ENCODE measurements around the gene GPR39. TPM values are rescaled to one million over a fixed set of nuclear protein-coding genes. Genes with fewer than 3 reads are reported as not detected.
A peak's percentile ranks its signal among the peaks of the same experiment; 100 is the strongest.

Gene GPR39
- total RNA-seq, 1 donor = 3.6 TPM

- Histone ChIP-seq H4K20me1 (ENCODE audit: insufficient read depth, low read length) (peaks cover 3% of the 10 kb centered on the region), H3K4me2 (ENCODE audit: insufficient read depth, low read length) (no peak overlapping the region), H3K4me1 (ENCODE audit: insufficient read depth, low read length) (no peaks in the 10 kb centered on the region), H3K79me2 (ENCODE audit: insufficient read depth, low read length) (no peaks in the 10 kb centered on the region), H3K9me3 (ENCODE audit: low read depth, low read length) (no peaks in the 10 kb centered on the region), H3K27me3 (ENCODE audit: insufficient read depth, low read length) (no peaks in the 10 kb centered on the region), H3K36me3 (ENCODE audit: insufficient read depth, low read length) (peaks cover 2% of the 10 kb centered on the region), H3K27ac (ENCODE audit: low read depth, low read length) (no peak overlapping the region), H2AFZ (ENCODE audit: low read length) (no peak overlapping the region), H3K4me3 (ENCODE audit: insufficient read depth, low read length) (no peak overlapping the region)
- no peak for TF ChIP-seq CTCF (IDR thresholded peaks at IDR 0.05; ENCODE audit: extremely low read depth, low read depth, low read length)
- DNase-seq (ENCODE audit: insufficient read length, low spot score, missing footprints) = no peak
Observed at GRCh38 chr2:132641819-132642218, 225.2 kb downstream of the GPR39 start.

- no peaks in the 10 kb centered on the region for H3K79me2 ChIP-seq (ENCODE audit: insufficient read depth, low read length)
- DNase-seq (ENCODE audit: insufficient read length, low spot score, missing footprints) = no peak
- H3K36me3 ChIP-seq (ENCODE audit: insufficient read depth, low read length) = peaks cover 2% of the 10 kb centered on the region
- TF ChIP-seq CTCF (IDR thresholded peaks at IDR 0.05; ENCODE audit: extremely low read depth, low read depth, low read length) = no peak
- no peak overlapping the region for H2AFZ ChIP-seq (ENCODE audit: low read length)
- H3K9me3 ChIP-seq (ENCODE audit: low read depth, low read length) = no peaks in the 10 kb centered on the region
- H3K4me2 ChIP-seq (ENCODE audit: insufficient read depth, low read length) = no peak overlapping the region
- H4K20me1 ChIP-seq (ENCODE audit: insufficient read depth, low read length) = peaks cover 3% of the 10 kb centered on the region
- H3K27ac ChIP-seq (ENCODE audit: low read depth, low read length) = no peak overlapping the region
- H3K27me3 ChIP-seq (ENCODE audit: insufficient read depth, low read length) = no peaks in the 10 kb centered on the region
- H3K4me3 ChIP-seq (ENCODE audit: insufficient read depth, low read length) = no peak overlapping the region
- H3K4me1 ChIP-seq (ENCODE audit: insufficient read depth, low read length) = no peaks in the 10 kb centered on the region
Observed at GRCh38 chr2:132642415-132642814, 225.8 kb downstream of the GPR39 start.

- Histone ChIP-seq H3K79me2 (ENCODE audit: insufficient read depth, low read length) (no peaks in the 10 kb centered on the region), H3K27ac (ENCODE audit: low read depth, low read length) (no peak overlapping the region), H3K27me3 (ENCODE audit: insufficient read depth, low read length) (no peaks in the 10 kb centered on the region), H3K4me2 (ENCODE audit: insufficient read depth, low read length) (peak overlapping the region; percentile 64), H2AFZ (ENCODE audit: low read length) (peak overlapping the region; percentile 36), H3K4me3 (ENCODE audit: insufficient read depth, low read length) (peak overlapping the region; percentile 41), H3K36me3 (ENCODE audit: insufficient read depth, low read length) (peaks cover 2% of the 10 kb centered on the region), H3K9me3 (ENCODE audit: low read depth, low read length) (no peaks in the 10 kb centered on the region), H4K20me1 (ENCODE audit: insufficient read depth, low read length) (peaks cover 3% of the 10 kb centered on the region), H3K4me1 (ENCODE audit: insufficient read depth, low read length) (no peaks in the 10 kb centered on the region)
- no peak for TF ChIP-seq CTCF (IDR thresholded peaks at IDR 0.05; ENCODE audit: extremely low read depth, low read depth, low read length)
- DNase-seq (ENCODE audit: insufficient read length, low spot score, missing footprints) = no peak
Observed at GRCh38 chr2:132645176-132645575, 228.6 kb downstream of the GPR39 start.

- no peak for TF ChIP-seq CTCF (IDR thresholded peaks at IDR 0.05; ENCODE audit: extremely low read depth, low read depth, low read length)
- H3K79me2 ChIP-seq (ENCODE audit: insufficient read depth, low read length) = no peaks in the 10 kb centered on the region
- H3K36me3 ChIP-seq (ENCODE audit: insufficient read depth, low read length) = peaks cover 2% of the 10 kb centered on the region
- H2AFZ ChIP-seq (ENCODE audit: low read length) = peak overlapping the region; percentile 36
- H4K20me1 ChIP-seq (ENCODE audit: insufficient read depth, low read length) = peaks cover 3% of the 10 kb centered on the region
- no peaks in the 10 kb centered on the region for H3K9me3 ChIP-seq (ENCODE audit: low read depth, low read length)
- no peaks in the 10 kb centered on the region for H3K4me1 ChIP-seq (ENCODE audit: insufficient read depth, low read length)
- no peaks in the 10 kb centered on the region for H3K27me3 ChIP-seq (ENCODE audit: insufficient read depth, low read length)
- H3K27ac ChIP-seq (ENCODE audit: low read depth, low read length) = no peak overlapping the region
- no peak for DNase-seq (ENCODE audit: insufficient read length, low spot score, missing footprints)
- no peak overlapping the region for H3K4me2 ChIP-seq (ENCODE audit: insufficient read depth, low read length)
- H3K4me3 ChIP-seq (ENCODE audit: insufficient read depth, low read length) = no peak overlapping the region
Observed at GRCh38 chr2:132645722-132646539, 229.3 kb downstream of the GPR39 start.
